Esophagus squamous epithelium (tissue), 4 donors: Measurements from ENCODE around the gene STK32C.

ENCODE experiments used
- CTCF ChIP-seq, 6 experiments: fragments of 450-650 bp in 4 of 6; fragments of 200-600 bp in 2 of 6; sonication (generic) in 2 of 6; IDR thresholded peaks; one replicate each; pipeline ENCODE4 v1.5.1; 2016 to 2019; ENCODE audit warnings: antibody characterized with exemption in 6 of 6, mild to moderate bottlenecking in 4 of 6, moderate library complexity in 4 of 6
- POLR2A ChIP-seq, 4 donors: fragments of 450-650 bp; IDR thresholded peaks; one replicate each; pipeline ENCODE4 v1.6.1; 2017; ENCODE audit warnings: antibody characterized with exemption in 4 of 4, mild to moderate bottlenecking in 4 of 4, moderate library complexity in 3 of 4

GRCh38 chr10:132173185-132173584 lies 134.6 kb downstream of the STK32C start:
- no peak for TF ChIP-seq CTCF (IDR thresholded peaks at IDR 0.05)
- TF ChIP-seq POLR2A (IDR thresholded peaks at IDR 0.05), result no peak
